HEK293 (cell line): ENCODE data around the gene PTCRA.
"Not testable (repeated sequence)": the region's sequence is repeated elsewhere in the genome, so short reads cannot be mapped to it uniquely, and the experiment has no call there.

Experiments used
- CTCF ChIA-PET: fragments of 350-600 bp; formaldehyde crosslinking; extraction: SDS; loops from one replicate; lab custom pipeline; 2021; ENCODE audit warnings: antibody characterized with exemption; lab: Yijun Ruan, JAX
- POLR2A ChIA-PET: fragments of 300-600 bp; formaldehyde crosslinking; extraction: SDS; loops from one replicate; lab custom pipeline; 2020; ENCODE audit warnings: antibody characterized with exemption, inconsistent platforms; lab: Yijun Ruan, JAX
- H3K27ac ChIP-seq: fragments of 200-500 bp; sonication (Bioruptor generic); 2 replicates; pipeline ENCODE4 v1.5.1; 2014; ENCODE audit warnings: low read depth, low read length, control low read depth, inconsistent platforms; ENCODE audit errors: extremely low read depth
- H3K36me3 ChIP-seq, 2 experiments: fragments of 200-500 bp in 1 of 2; sonication (Bioruptor generic) in 1 of 2; 1 replicate in 1 of 2; 2 replicates in 1 of 2; pipeline ENCODE4 v1.5.1; 2014 to 2017; ENCODE audit warnings: inconsistent platforms in 2 of 2, low read length in 2 of 2; ENCODE audit not compliant: control insufficient read depth in 2 of 2, insufficient read depth in 1 of 2
- H3K4me1 ChIP-seq: fragments of 200-500 bp; sonication (Bioruptor generic); 2 replicates; pipeline ENCODE4 v1.5.1; 2014; ENCODE audit warnings: mild to moderate bottlenecking, low read length, inconsistent platforms; ENCODE audit not compliant: control insufficient read depth, insufficient read depth
- H3K4me3 ChIP-seq: 2 replicates; pipeline ENCODE4 v1.5.1; 2011; ENCODE audit warnings: low read depth, mild to moderate bottlenecking, control low read depth, low read length, moderate library complexity
- H3K9me3 ChIP-seq: fragments of 200-500 bp; sonication (Bioruptor generic); 2 replicates; pipeline ENCODE4 v1.5.1; 2014; ENCODE audit warnings: low read depth, low read length, inconsistent platforms; ENCODE audit not compliant: control insufficient read depth, insufficient read depth
- SP3 ChIP-seq: fragments of 450-650 bp; formaldehyde crosslinking; IDR thresholded peaks from 2 replicates; pipeline ENCODE4 v1.5.1; 2016; ENCODE audit warnings: missing biosample characterization, missing genetic modification characterization
- ZFP69B ChIP-seq: fragments of 450-650 bp; formaldehyde crosslinking; IDR thresholded peaks from 2 replicates; pipeline ENCODE4 v1.5.1; 2016; ENCODE audit warnings: missing biosample characterization, missing genetic modification characterization
- ZNF121 ChIP-seq: fragments of 450-650 bp; formaldehyde crosslinking; IDR thresholded peaks from 2 replicates; pipeline ENCODE4 v1.5.1; 2016; ENCODE audit warnings: missing biosample characterization, missing genetic modification characterization
- ZNF140 ChIP-seq: fragments of 450-650 bp; formaldehyde crosslinking; IDR thresholded peaks from 2 replicates; pipeline ENCODE4 v1.5.1; 2016; ENCODE audit warnings: missing biosample characterization, missing genetic modification characterization
- ZNF146 ChIP-seq: fragments of 450-650 bp; formaldehyde crosslinking; IDR thresholded peaks from 2 replicates; pipeline ENCODE4 v1.5.1; 2016; ENCODE audit warnings: missing biosample characterization, missing genetic modification characterization
- ZNF174 ChIP-seq: fragments of 450-650 bp; formaldehyde crosslinking; IDR thresholded peaks from 2 replicates; pipeline ENCODE4 v1.5.0; 2017; ENCODE audit warnings: missing biosample characterization, mild to moderate bottlenecking, missing genetic modification characterization
- ZNF211 ChIP-seq: fragments of 450-650 bp; formaldehyde crosslinking; IDR thresholded peaks from 2 replicates; pipeline ENCODE4 v1.5.1; 2016; ENCODE audit warnings: low read depth, missing biosample characterization, missing genetic modification characterization
- ZNF24 ChIP-seq: fragments of 450-650 bp; formaldehyde crosslinking; IDR thresholded peaks from 2 replicates; pipeline ENCODE4 v1.5.1; 2016; ENCODE audit warnings: missing biosample characterization, missing genetic modification characterization
- ZNF560 ChIP-seq: fragments of 450-650 bp; formaldehyde crosslinking; IDR thresholded peaks from 2 replicates; pipeline ENCODE4 v1.5.1; 2017; ENCODE audit warnings: missing biosample characterization, missing genetic modification characterization, borderline replicate concordance
- ZNF654 ChIP-seq: fragments of 450-650 bp; formaldehyde crosslinking; IDR thresholded peaks from 2 replicates; pipeline ENCODE4 v1.5.1; 2016; ENCODE audit warnings: low read depth, missing biosample characterization, missing genetic modification characterization
- TF ChIP-seq, protein P1 (sequence below): fragments of 450-650 bp; formaldehyde crosslinking; IDR thresholded peaks from 2 replicates; pipeline ENCODE4 v1.5.1; 2016; ENCODE audit warnings: missing biosample characterization, missing genetic modification characterization
- TF ChIP-seq, protein P2 (sequence below): fragments of 450-650 bp; formaldehyde crosslinking; IDR thresholded peaks from 2 replicates; pipeline ENCODE4 v1.5.1; 2016; ENCODE audit warnings: missing biosample characterization, missing genetic modification characterization
- TF ChIP-seq, protein P3 (sequence below): sonication (generic); formaldehyde crosslinking; IDR thresholded peaks from 2 replicates; pipeline ENCODE4 v1.8.1; 2022; ENCODE audit warnings: mild to moderate bottlenecking, moderate library complexity, missing genetic modification reagents

Gene PTCRA

DNA sequence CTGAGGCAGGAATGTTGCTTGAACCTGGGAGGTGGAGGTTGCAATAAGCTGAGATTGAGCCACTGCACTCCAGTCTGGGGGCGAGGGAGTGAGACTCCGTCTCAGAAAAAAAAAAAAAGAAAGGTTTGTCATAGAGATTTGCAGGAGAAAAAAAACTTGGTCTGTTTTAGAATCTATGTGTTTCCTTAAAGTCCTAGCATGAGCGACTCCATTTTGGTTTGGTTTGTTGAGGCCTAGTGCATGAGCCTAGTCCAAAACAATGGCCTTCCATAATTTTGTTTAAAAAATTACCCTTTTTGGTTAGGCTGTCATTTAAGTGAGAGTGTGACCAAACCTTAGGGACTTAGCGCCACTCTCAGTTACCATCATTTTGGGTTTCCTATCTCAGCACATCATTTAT is 36.5 kb downstream of the PTCRA start:
- H3K4me1 ChIP-seq: no peaks in the 10 kb centered on the region
- H3K9me3 ChIP-seq: no peaks in the 10 kb centered on the region
- no peak overlapping the region for H3K27ac ChIP-seq
- H3K36me3 ChIP-seq: no peaks in the 10 kb centered on the region; a peak in 1 of 3 replicates
- CTCF ChIA-PET: interaction anchor here (0.6 to 0.9 kb wide), 5 partner anchors 38 to 133 kb away, joined by 3 read pairs; no protein-coding TSS in a partner anchor
- POLR2A ChIA-PET: no interaction called here
- TF ChIP-seq SP3 (tag by site-specific recombination): no peak
- TF ChIP-seq ZNF140 (tag by site-specific recombination): no peak
- no peak for TF ChIP-seq ZFP69B (tag by site-specific recombination)
- TF ChIP-seq, all 188 proteins: peak for 0
- no peak overlapping the region for H3K4me3 ChIP-seq

- POLR2A ChIA-PET, CTCF ChIA-PET, H3K4me3 ChIP-seq, H3K27ac ChIP-seq, H3K9me3 ChIP-seq, H3K4me1 ChIP-seq, H3K36me3 ChIP-seq: not testable (repeated sequence)
These were observed 38.6 kb downstream of the PTCRA start for GRCh38 chr6:42954405-42954804.

DNA sequence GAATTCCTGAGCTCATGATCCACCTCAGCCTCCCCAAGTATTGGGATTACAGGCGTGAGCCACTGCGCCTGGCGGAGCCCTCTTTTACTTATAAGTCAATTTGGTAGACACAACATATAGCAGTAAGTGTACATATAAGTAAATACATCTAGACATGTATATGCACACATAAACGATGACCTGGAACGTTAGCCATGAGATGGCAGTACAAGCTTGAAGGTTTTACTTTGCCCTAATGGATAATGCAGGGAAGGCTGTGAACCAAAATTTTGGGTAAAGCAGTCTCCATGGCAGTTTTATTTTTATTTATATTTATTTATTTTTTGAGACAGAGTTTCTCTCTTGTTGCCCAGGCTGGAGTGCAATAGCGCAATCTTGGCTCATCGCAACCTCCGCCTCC is 42.3 kb downstream of the PTCRA start:
- TF ChIP-seq, protein P1, sequence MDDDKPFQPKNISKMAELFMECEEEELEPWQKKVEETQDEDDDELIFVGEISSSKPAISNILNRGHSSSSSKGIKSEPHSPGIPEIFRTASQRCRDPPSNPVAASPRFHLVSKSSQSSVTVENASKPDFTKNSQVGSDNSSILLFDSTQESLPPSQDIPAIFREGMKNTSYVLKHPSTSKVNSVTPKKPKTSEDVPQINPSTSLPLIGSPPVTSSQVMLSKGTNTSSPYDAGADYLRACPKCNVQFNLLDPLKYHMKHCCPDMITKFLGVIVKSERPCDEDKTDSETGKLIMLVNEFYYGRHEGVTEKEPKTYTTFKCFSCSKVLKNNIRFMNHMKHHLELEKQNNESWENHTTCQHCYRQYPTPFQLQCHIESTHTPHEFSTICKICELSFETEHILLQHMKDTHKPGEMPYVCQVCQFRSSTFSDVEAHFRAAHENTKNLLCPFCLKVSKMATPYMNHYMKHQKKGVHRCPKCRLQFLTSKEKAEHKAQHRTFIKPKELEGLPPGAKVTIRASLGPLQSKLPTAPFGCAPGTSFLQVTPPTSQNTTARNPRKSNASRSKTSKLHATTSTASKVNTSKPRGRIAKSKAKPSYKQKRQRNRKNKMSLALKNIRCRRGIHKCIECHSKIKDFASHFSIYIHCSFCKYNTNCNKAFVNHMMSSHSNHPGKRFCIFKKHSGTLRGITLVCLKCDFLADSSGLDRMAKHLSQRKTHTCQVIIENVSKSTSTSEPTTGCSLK: no peak
- TF ChIP-seq ZNF654 (tag by site-specific recombination): peak; percentile 28; the same call in 1 of the 2 replicates
- TF ChIP-seq, all 188 proteins: peak for 1
- ChIA-PET CTCF (interaction anchor here (0.6 kb wide), 2 partner anchors 18 to 112 kb away, joined by 3 read pairs; no protein-coding TSS in a partner anchor), POLR2A (interaction anchor here (0.6 to 1.4 kb wide), 3 partner anchors 21 to 102 kb away, joined by 3 to 4 read pairs (median 4); partner anchors contain the start of genes PEX6 and PPP2R5D)
- Histone ChIP-seq H3K36me3 (peaks cover 0 to 6% of the 10 kb centered on the region in 2 experiments; a peak in 2 of 3 replicates), H3K27ac (no peak overlapping the region), H3K9me3 (no peaks in the 10 kb centered on the region), H3K4me3 (no peak overlapping the region), H3K4me1 (0 out of 2 replicates have a peak, but pooled peaks cover 4% of the 10 kb centered on the region)

- Histone ChIP-seq H3K4me1 (0 out of 2 replicates have a peak, but pooled peaks cover 4% of the 10 kb centered on the region), H3K36me3 (peaks cover 0 to 21% of the 10 kb centered on the region in 2 experiments; a peak in 2 of 3 replicates), H3K4me3 (no peak overlapping the region), H3K27ac (no peak overlapping the region), H3K9me3 (no peaks in the 10 kb centered on the region)
- CTCF ChIA-PET: interaction anchor here (0.7 to 1.1 kb wide), 3 partner anchors 13 to 19 kb away, joined by 3 to 5 read pairs (median 3); no protein-coding TSS in a partner anchor
- POLR2A ChIA-PET: interaction anchor here (0.9 to 2.3 kb wide), 6 partner anchors 18 to 94 kb away, joined by 3 to 9 read pairs (median 6); partner anchors contain the start of genes CNPY3, CUL7, KLHDC3 and PPP2R5D
- TF ChIP-seq ZNF24 (tag by site-specific recombination) (no peak), ZNF121 (tag by site-specific recombination) (peak; percentile 98), ZNF560 (tag by site-specific recombination) (no peak)
These were observed 44.0 kb downstream of the PTCRA start for GRCh38 chr6:42959917-42960242.

DNA sequence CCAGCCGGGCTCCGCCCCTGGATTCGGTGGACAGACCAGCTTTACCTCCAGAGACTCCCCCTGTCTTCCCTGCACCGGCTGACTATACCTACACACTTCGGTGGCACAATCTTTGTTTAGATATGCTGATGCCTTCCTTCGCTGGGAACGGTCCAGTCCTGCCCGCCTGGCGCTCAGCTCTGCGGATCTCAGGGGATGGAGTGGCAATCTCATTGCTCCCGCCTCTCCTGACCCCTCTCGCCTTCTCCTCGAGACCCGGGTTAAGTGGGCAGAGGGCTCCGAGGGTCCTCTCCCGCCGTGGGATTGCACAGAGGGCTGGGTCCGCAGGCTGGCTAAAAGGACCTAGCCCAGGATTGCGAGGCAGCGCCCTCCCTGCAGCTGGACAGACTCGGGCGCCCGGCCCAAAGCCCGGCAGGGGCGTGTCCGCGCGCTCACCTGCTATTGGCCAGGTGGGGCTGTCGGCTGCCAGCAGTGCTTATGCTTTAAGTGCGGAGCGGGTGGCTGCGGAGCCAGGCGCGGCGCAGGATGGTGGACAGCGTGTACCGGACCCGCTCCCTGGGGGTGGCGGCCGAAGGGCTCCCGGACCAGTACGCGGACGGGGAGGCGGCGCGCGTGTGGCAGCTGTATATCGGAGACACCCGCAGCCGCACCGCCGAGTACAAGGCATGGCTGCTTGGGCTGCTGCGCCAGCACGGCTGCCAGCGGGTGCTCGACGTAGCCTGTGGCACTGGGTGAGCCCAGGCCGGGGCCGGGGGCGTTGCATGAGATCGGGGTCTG is 44.6 kb downstream of the PTCRA start, which contains the start of gene GNMT:
Gene GNMT, plus strand, starts transcription at position 512 of the 777 bp plus-strand sequence. Its CDS starts 14 bp downstream, at position 526.
- Histone ChIP-seq H3K4me3 (peak within 1 kb of the TSS; percentile 44), H3K36me3 (peaks cover 0 to 27% of the 10 kb centered on the region in 2 experiments; a peak in 2 of 3 replicates), H3K27ac (peak within 1 kb of the TSS; percentile 37; the same call in 1 of the 2 replicates), H3K4me1 (0 out of 2 replicates have a peak, but pooled peaks cover 4% of the 10 kb centered on the region), H3K9me3 (no peaks in the 10 kb centered on the region)
- POLR2A ChIA-PET: interaction anchor here (0.9 to 2.3 kb wide), 8 partner anchors 18 to 99 kb away, joined by 3 to 9 read pairs (median 4); partner anchors contain the start of genes CNPY3, CUL7, KLC4 and KLHDC3
- CTCF ChIA-PET: interaction anchor here (0.7 to 1.6 kb wide), 5 partner anchors 11 to 59 kb away, joined by 3 to 7 read pairs (median 4); no protein-coding TSS in a partner anchor
- TF ChIP-seq, protein P2, sequence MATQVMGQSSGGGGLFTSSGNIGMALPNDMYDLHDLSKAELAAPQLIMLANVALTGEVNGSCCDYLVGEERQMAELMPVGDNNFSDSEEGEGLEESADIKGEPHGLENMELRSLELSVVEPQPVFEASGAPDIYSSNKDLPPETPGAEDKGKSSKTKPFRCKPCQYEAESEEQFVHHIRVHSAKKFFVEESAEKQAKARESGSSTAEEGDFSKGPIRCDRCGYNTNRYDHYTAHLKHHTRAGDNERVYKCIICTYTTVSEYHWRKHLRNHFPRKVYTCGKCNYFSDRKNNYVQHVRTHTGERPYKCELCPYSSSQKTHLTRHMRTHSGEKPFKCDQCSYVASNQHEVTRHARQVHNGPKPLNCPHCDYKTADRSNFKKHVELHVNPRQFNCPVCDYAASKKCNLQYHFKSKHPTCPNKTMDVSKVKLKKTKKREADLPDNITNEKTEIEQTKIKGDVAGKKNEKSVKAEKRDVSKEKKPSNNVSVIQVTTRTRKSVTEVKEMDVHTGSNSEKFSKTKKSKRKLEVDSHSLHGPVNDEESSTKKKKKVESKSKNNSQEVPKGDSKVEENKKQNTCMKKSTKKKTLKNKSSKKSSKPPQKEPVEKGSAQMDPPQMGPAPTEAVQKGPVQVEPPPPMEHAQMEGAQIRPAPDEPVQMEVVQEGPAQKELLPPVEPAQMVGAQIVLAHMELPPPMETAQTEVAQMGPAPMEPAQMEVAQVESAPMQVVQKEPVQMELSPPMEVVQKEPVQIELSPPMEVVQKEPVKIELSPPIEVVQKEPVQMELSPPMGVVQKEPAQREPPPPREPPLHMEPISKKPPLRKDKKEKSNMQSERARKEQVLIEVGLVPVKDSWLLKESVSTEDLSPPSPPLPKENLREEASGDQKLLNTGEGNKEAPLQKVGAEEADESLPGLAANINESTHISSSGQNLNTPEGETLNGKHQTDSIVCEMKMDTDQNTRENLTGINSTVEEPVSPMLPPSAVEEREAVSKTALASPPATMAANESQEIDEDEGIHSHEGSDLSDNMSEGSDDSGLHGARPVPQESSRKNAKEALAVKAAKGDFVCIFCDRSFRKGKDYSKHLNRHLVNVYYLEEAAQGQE: peak; percentile 33; the same call in 1 of the 2 replicates
- TF ChIP-seq SP3 (tag by site-specific recombination) (peak; percentile 42; the same call in 1 of the 2 replicates), ZNF174 (tag by site-specific recombination) (no peak), ZNF146 (tag by site-specific recombination) (no peak), ZNF211 (tag by site-specific recombination) (no peak)
- TF ChIP-seq, protein P3, sequence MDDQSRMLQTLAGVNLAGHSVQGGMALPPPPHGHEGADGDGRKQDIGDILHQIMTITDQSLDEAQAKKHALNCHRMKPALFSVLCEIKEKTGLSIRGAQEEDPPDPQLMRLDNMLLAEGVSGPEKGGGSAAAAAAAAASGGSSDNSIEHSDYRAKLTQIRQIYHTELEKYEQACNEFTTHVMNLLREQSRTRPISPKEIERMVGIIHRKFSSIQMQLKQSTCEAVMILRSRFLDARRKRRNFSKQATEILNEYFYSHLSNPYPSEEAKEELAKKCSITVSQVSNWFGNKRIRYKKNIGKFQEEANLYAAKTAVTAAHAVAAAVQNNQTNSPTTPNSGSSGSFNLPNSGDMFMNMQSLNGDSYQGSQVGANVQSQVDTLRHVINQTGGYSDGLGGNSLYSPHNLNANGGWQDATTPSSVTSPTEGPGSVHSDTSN: peak; percentile 46; the same call in 1 of the 2 replicates
